PC-9 (cell line): ENCODE data around the gene SLC46A2. TPM values are rescaled to one million over a fixed set of nuclear protein-coding genes. Genes with fewer than 3 reads are reported as not detected.

ENCODE experiments used
- BruUV-seq: library from RNA; stranded (reverse); fragments of 400-500 nt; replicated peaks from 2 replicates; lab custom pipeline; 2021; lab: Mats Ljungman, UMichigan
- CTCF ChIA-PET: fragments of 300-600 bp; sonication (Branson Sonifier 250); formaldehyde crosslinking; loops from one replicate; lab custom pipeline; 2022; ENCODE audit warnings: antibody characterized with exemption; lab: Charles Lee
- POLR2A ChIA-PET: fragments of 300-600 bp; sonication (Branson Sonifier 250); formaldehyde crosslinking; loops from one replicate; lab custom pipeline; 2022; ENCODE audit warnings: antibody characterized with exemption; ENCODE audit not compliant: unreplicated experiment; lab: Charles Lee
- DNase-seq, 2 experiments: peaks; one replicate each; pipeline versions ENCODE4 v3.0.0 to v3.0.0-alpha.2; 2015 to 2022; ENCODE audit warnings: mixed read lengths in 1 of 2
- H2AFZ ChIP-seq: fragments of 200-600 bp; sonication (generic); 2 replicates; pipeline ENCODE4 v1.8.1; 2017; ENCODE audit warnings: antibody characterized with exemption
- H3F3A ChIP-seq: fragments of 200-600 bp; sonication (generic); 2 replicates; pipeline ENCODE4 v1.8.1; 2017; ENCODE audit warnings: antibody characterized with exemption, mild to moderate bottlenecking, low read depth; ENCODE audit not compliant: insufficient read depth
- H3K27ac ChIP-seq: fragments of 200-600 bp; sonication (generic); 2 replicates; pipeline ENCODE4 v1.6.1; 2016; ENCODE audit warnings: mixed run types
- H3K27me3 ChIP-seq: fragments of 200-600 bp; sonication (generic); 2 replicates; pipeline ENCODE4 v1.6.1; 2016; ENCODE audit warnings: low read depth, mixed run types; ENCODE audit not compliant: insufficient read depth
- H3K36me3 ChIP-seq: fragments of 200-600 bp; sonication (generic); 2 replicates; pipeline ENCODE4 v1.6.1; 2016; ENCODE audit warnings: low read depth, mixed run types
- H3K4me1 ChIP-seq: fragments of 200-600 bp; sonication (generic); replicated peaks from 2 replicates; pipeline ENCODE4 v1.6.1; 2016; ENCODE audit warnings: mixed run types; ENCODE audit not compliant: insufficient read depth
- H3K4me2 ChIP-seq: fragments of 200-600 bp; sonication (generic); 2 replicates; pipeline ENCODE4 v1.6.1; 2017; ENCODE audit warnings: mixed run types
- H3K4me3 ChIP-seq: fragments of 200-600 bp; sonication (generic); 2 replicates; pipeline ENCODE4 v1.6.1; 2016; ENCODE audit warnings: mixed run types
- H3K79me2 ChIP-seq: fragments of 200-600 bp; sonication (generic); 2 replicates; pipeline ENCODE4 v1.6.1; 2017; ENCODE audit warnings: low read depth, mixed run types
- H3K9me2 ChIP-seq: fragments of 200-600 bp; sonication (generic); 2 replicates; pipeline ENCODE4 v1.8.1; 2017; ENCODE audit warnings: mild to moderate bottlenecking; ENCODE audit not compliant: insufficient read depth
- H3K9me3 ChIP-seq: fragments of 200-600 bp; sonication (generic); 2 replicates; pipeline ENCODE4 v1.8.1; 2016; ENCODE audit warnings: low read depth; ENCODE audit not compliant: insufficient read depth
- H4K20me1 ChIP-seq: fragments of 200-600 bp; sonication (generic); 2 replicates; pipeline ENCODE4 v1.8.1; 2017; ENCODE audit not compliant: insufficient read depth
- EZH2 ChIP-seq: fragments of 200-600 bp; sonication (generic); IDR thresholded peaks from 2 replicates; pipeline ENCODE4 v1.8.0; 2017; ENCODE audit warnings: antibody characterized with exemption, low read depth
- intact Hi-C: fragments of 100-400 bp; cut with micrococcal nuclease; formaldehyde crosslinking; loops from one replicate; pipeline ENCODE4 v1.10.0; 2022; ENCODE audit not compliant: unreplicated experiment
- total RNA-seq: library from RNA; stranded (reverse); gene quantifications from 2 replicates; pipeline ENCODE4 v1.2.3, GENCODE V29; 2021
- TF ChIP-seq, protein P1 (sequence below): fragments of 200-600 bp; sonication (generic); conservative IDR thresholded peaks from 2 replicates; pipeline ENCODE4 v1.6.1; 2017; ENCODE audit warnings: mixed run types, antibody characterized with exemption, mild to moderate bottlenecking, moderate library complexity

SLC46A2 gene
- total RNA-seq, 1 experiment from 2014 or later, result not detected

- no peak overlapping the region for H3K4me3 ChIP-seq
- no peak overlapping the region for H2AFZ ChIP-seq
- no peak overlapping the region for H3K27ac ChIP-seq
- no peaks in the 10 kb centered on the region for H3F3A ChIP-seq
- H3K4me2 ChIP-seq, result no peak overlapping the region
- intact Hi-C loops, result no loop called here
- no peak for TF ChIP-seq EZH2
- TF ChIP-seq, protein P1, sequence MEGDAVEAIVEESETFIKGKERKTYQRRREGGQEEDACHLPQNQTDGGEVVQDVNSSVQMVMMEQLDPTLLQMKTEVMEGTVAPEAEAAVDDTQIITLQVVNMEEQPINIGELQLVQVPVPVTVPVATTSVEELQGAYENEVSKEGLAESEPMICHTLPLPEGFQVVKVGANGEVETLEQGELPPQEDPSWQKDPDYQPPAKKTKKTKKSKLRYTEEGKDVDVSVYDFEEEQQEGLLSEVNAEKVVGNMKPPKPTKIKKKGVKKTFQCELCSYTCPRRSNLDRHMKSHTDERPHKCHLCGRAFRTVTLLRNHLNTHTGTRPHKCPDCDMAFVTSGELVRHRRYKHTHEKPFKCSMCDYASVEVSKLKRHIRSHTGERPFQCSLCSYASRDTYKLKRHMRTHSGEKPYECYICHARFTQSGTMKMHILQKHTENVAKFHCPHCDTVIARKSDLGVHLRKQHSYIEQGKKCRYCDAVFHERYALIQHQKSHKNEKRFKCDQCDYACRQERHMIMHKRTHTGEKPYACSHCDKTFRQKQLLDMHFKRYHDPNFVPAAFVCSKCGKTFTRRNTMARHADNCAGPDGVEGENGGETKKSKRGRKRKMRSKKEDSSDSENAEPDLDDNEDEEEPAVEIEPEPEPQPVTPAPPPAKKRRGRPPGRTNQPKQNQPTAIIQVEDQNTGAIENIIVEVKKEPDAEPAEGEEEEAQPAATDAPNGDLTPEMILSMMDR, result no peak
- no peaks in the 10 kb centered on the region for H4K20me1 ChIP-seq
- no peaks in the 10 kb centered on the region for H3K27me3 ChIP-seq
- no peaks in the 10 kb centered on the region for H3K4me1 ChIP-seq
- DNase-seq, result no peak
- ChIA-PET CTCF (no interaction called here), POLR2A (no interaction called here)
- no peaks in the 10 kb centered on the region for H3K9me3 ChIP-seq
- H3K9me2 ChIP-seq, result no peaks in the 10 kb centered on the region
- no TSS peak for BruUV-seq
- H3K79me2 ChIP-seq, result no peaks in the 10 kb centered on the region
- 0 out of 2 replicates have a peak, but pooled peaks cover 3% of the 10 kb centered on the region for H3K36me3 ChIP-seq
Measured at GRCh38 chr9:112839331-112839730, 51.3 kb downstream of the SLC46A2 start.

DNA sequence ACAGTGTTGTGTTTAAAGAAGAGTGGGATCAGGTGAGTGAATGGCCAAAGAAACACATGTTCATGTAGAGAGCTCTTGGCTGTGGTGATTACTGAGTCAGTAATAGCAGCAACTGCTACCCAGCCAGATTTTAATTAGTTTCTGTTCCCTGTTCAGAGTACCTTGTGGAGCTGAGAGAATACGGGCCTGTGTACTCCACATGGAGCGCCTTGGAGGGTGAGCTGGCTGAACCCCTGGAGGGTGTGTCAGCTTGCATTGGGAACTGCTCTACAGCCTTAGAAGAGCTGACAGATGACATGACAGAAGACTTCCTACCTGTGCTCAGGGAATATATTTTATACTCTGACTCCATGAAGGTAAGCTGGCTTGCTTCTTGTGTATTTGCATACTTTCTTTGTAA lies 52.3 kb downstream of the SLC46A2 start:
- POLR2A ChIA-PET, result no interaction called here
- no peaks in the 10 kb centered on the region for H3K9me2 ChIP-seq
- no peak for TF ChIP-seq EZH2
- TF ChIP-seq, protein P1, result no peak
- H3K4me2 ChIP-seq, result no peak overlapping the region
- no peak overlapping the region for H3K27ac ChIP-seq
- intact Hi-C loops, result no loop called here
- DNase-seq, result no peak
- H3K36me3 ChIP-seq, result 0 out of 2 replicates have a peak, but pooled peaks cover 3% of the 10 kb centered on the region
- no TSS peak for BruUV-seq
- no peaks in the 10 kb centered on the region for H3K9me3 ChIP-seq
- no peak overlapping the region for H3K4me3 ChIP-seq
- H3K27me3 ChIP-seq, result no peaks in the 10 kb centered on the region
- H3F3A ChIP-seq, result no peaks in the 10 kb centered on the region
- H4K20me1 ChIP-seq, result no peaks in the 10 kb centered on the region
- no peak overlapping the region for H2AFZ ChIP-seq
- no peaks in the 10 kb centered on the region for H3K4me1 ChIP-seq
- no peaks in the 10 kb centered on the region for H3K79me2 ChIP-seq
- CTCF ChIA-PET, result no interaction called here

- Histone ChIP-seq H3F3A (peaks cover 6% of the 10 kb centered on the region; the same call in 1 of the 2 replicates), H3K36me3 (0 out of 2 replicates have a peak, but pooled peaks cover 3% of the 10 kb centered on the region), H3K4me3 (no peak overlapping the region), H3K27me3 (no peaks in the 10 kb centered on the region), H3K4me1 (no peaks in the 10 kb centered on the region), H3K27ac (no peak overlapping the region), H3K9me3 (no peaks in the 10 kb centered on the region), H3K4me2 (no peak overlapping the region), H3K79me2 (no peaks in the 10 kb centered on the region), H4K20me1 (no peaks in the 10 kb centered on the region), H2AFZ (no peak overlapping the region), H3K9me2 (no peaks in the 10 kb centered on the region)
- BruUV-seq, result no TSS peak
- CTCF ChIA-PET, result no interaction called here
- intact Hi-C loops, result no loop called here
- TF ChIP-seq EZH2, result no peak
- TF ChIP-seq, protein P1, result no peak
- DNase-seq, result no peak
- POLR2A ChIA-PET, result no interaction called here
Measured at GRCh38 chr9:112836394-112836793, 54.3 kb downstream of the SLC46A2 start.
